Kidney epithelial cell (primary cell): ENCODE results near the gene MB21D2. TPM values are rescaled to one million over a fixed set of nuclear protein-coding genes. Genes with fewer than 3 reads are reported as not detected.

ENCODE experiments used
- DNase-seq: peaks from one replicate; pipeline ENCODE4 v3.0.0-alpha.2; 2010; ENCODE audit warnings: low read depth
- H3K27me3 ChIP-seq: 2 replicates; pipeline ENCODE4 v1.6.0; 2011; ENCODE audit warnings: low read length; ENCODE audit not compliant: control insufficient read depth, insufficient read depth
- H3K36me3 ChIP-seq: 2 replicates; pipeline ENCODE4 v1.5.1; 2011; ENCODE audit warnings: low read length; ENCODE audit not compliant: control insufficient read depth, insufficient read depth
- H3K4me3 ChIP-seq: 2 replicates; pipeline ENCODE4 v1.5.1; 2011; ENCODE audit warnings: low read depth, mild to moderate bottlenecking, control low read depth, low read length
- CTCF ChIP-seq: IDR thresholded peaks from 2 replicates; pipeline ENCODE4 v1.5.1; 2011; ENCODE audit warnings: mild to moderate bottlenecking, moderate library complexity, low read length, control low read depth, inconsistent platforms; ENCODE audit not compliant: insufficient read depth, poor library complexity, severe bottlenecking
- total RNA-seq: library from RNA; depleted of rRNA; stranded (reverse); fragments of >200 nt; gene quantifications from 2 replicates; pipeline ENCODE4 v1.2.3, GENCODE V29; 2015

MB21D2 gene
- total RNA-seq, 1 donor from 2014 or later, result 18.9 TPM

GRCh38 chr3:192861972-192862371 lies 55.7 kb downstream of the MB21D2 start:
- H3K27me3 ChIP-seq, result no peaks in the 10 kb centered on the region
- no peak for DNase-seq
- H3K4me3 ChIP-seq, result no peak overlapping the region
- no peak for TF ChIP-seq CTCF
- no peaks in the 10 kb centered on the region for H3K36me3 ChIP-seq

- no peak for DNase-seq
- Histone ChIP-seq H3K4me3 (no peak overlapping the region), H3K27me3 (no peaks in the 10 kb centered on the region), H3K36me3 (no peaks in the 10 kb centered on the region)
- TF ChIP-seq CTCF, result no peak
These were observed 57.2 kb downstream of the MB21D2 start for GRCh38 chr3:192860454-192860853.

- no peak for DNase-seq
- Histone ChIP-seq H3K4me3 (no peak overlapping the region), H3K27me3 (no peaks in the 10 kb centered on the region), H3K36me3 (no peaks in the 10 kb centered on the region)
- no peak for TF ChIP-seq CTCF
These were observed 58.6 kb downstream of the MB21D2 start for GRCh38 chr3:192858849-192859585.

- Histone ChIP-seq H3K27me3 (no peaks in the 10 kb centered on the region), H3K4me3 (no peak overlapping the region), H3K36me3 (no peaks in the 10 kb centered on the region)
- TF ChIP-seq CTCF, result no peak
- DNase-seq, result no peak
These were observed 60.4 kb downstream of the MB21D2 start for GRCh38 chr3:192857260-192857661.

GRCh38 chr3:192855434-192855833 lies 62.2 kb downstream of the MB21D2 start:
- Histone ChIP-seq H3K36me3 (no peaks in the 10 kb centered on the region), H3K4me3 (no peak overlapping the region), H3K27me3 (no peaks in the 10 kb centered on the region)
- no peak for TF ChIP-seq CTCF
- DNase-seq, result no peak

GRCh38 chr3:192851821-192852372 lies 65.8 kb downstream of the MB21D2 start:
- Histone ChIP-seq H3K27me3 (no peaks in the 10 kb centered on the region), H3K36me3 (no peaks in the 10 kb centered on the region), H3K4me3 (no peak overlapping the region)
- peak; percentile 88 for DNase-seq
- no peak for TF ChIP-seq CTCF
